Endothelial cell of umbilical vein (primary cell): Measurements from ENCODE around the gene CTU1. TPM values are rescaled to one million over a fixed set of nuclear protein-coding genes. Genes with fewer than 3 reads are reported as not detected.

Experiments used
- BruUV-seq: library from RNA; stranded (reverse); fragments of 400-500 nt; replicated peaks from 2 replicates; lab custom pipeline; 2021; lab: Mats Ljungman, UMichigan
- CTCF ChIA-PET: fragments of 300-600, 350-600 bp; sonication (Branson Sonifier 250); formaldehyde crosslinking; loops from one replicate; lab custom pipeline; 2021; ENCODE audit warnings: antibody characterized with exemption, inconsistent platforms; lab: Charles Lee
- POLR2A ChIA-PET: fragments of 300-600, 350-600 bp; sonication (Branson Sonifier 250); formaldehyde crosslinking; loops from one replicate; lab custom pipeline; 2021; ENCODE audit warnings: antibody characterized with exemption, inconsistent platforms; lab: Charles Lee
- DNase-seq: peaks from one replicate; pipeline ENCODE4 v3.0.0-alpha.2; 2011; ENCODE audit warnings: low read depth, low spot score
- FAIRE-seq: peaks from 2 replicates; lab custom pipeline; 2011; peaks lifted over from hg19 to GRCh38; lab: Jason Lieb, UNC
- H2AFZ ChIP-seq: 2 replicates; pipeline ENCODE4 v1.6.0; 2012; ENCODE audit warnings: low read depth, low read length, control low read depth, inconsistent platforms
- H3K27ac ChIP-seq: 2 replicates; pipeline ENCODE4 v1.5.1; 2011; ENCODE audit warnings: low read depth, mild to moderate bottlenecking, control low read depth, low read length, moderate library complexity; ENCODE audit not compliant: insufficient read depth
- H3K27me3 ChIP-seq, 2 experiments: 2 replicates each; pipeline versions ENCODE4 v1.6.0 to v1.6.1; 2011; ENCODE audit warnings: low read length in 2 of 2, mixed read lengths in 1 of 2; ENCODE audit not compliant: control insufficient read depth in 2 of 2, insufficient read depth in 2 of 2
- H3K36me3 ChIP-seq, 2 experiments: 2 replicates in 1 of 2; 3 replicates in 1 of 2; pipeline ENCODE4 v1.5.1; 2011; ENCODE audit warnings: low read length in 2 of 2, mild to moderate bottlenecking in 1 of 2, moderate library complexity in 1 of 2; ENCODE audit not compliant: control insufficient read depth in 2 of 2, insufficient read depth in 2 of 2; ENCODE audit errors: extremely low read depth in 1 of 2
- H3K4me1 ChIP-seq: 3 replicates; pipeline ENCODE4 v1.5.1; 2011; ENCODE audit warnings: mild to moderate bottlenecking, low read length; ENCODE audit not compliant: control insufficient read depth, insufficient read depth; ENCODE audit errors: extremely low read depth
- H3K4me2 ChIP-seq: 2 replicates; pipeline ENCODE4 v1.6.1; 2011; ENCODE audit warnings: low read length, control low read depth, mixed read lengths; ENCODE audit not compliant: insufficient read depth
- H3K4me3 ChIP-seq, 3 experiments: fragments of 200-600 bp in 1 of 3; sonication (generic), shearing (Covaris generic) in 1 of 3; replicated peaks in 1 of 3; 2 replicates each; pipeline ENCODE4 v1.5.1; 2011 to 2016; ENCODE audit warnings: control low read depth in 3 of 3, low read length in 3 of 3, mild to moderate bottlenecking in 2 of 3, inconsistent platforms in 1 of 3, low read depth in 1 of 3, moderate library complexity in 1 of 3; ENCODE audit not compliant: insufficient read depth in 1 of 3
- H3K79me2 ChIP-seq: 2 replicates; pipeline ENCODE4 v1.6.0; 2012; ENCODE audit warnings: low read length, inconsistent platforms; ENCODE audit not compliant: control insufficient read depth, insufficient read depth
- H3K9ac ChIP-seq: replicated peaks from 2 replicates; pipeline ENCODE3; 2011; ENCODE audit warnings: low read length, control low read depth; ENCODE audit not compliant: insufficient read depth; ENCODE audit errors: extremely low read depth
- H3K9me1 ChIP-seq: replicated peaks from 3 replicates; pipeline ENCODE4 v1.6.0; 2011; ENCODE audit warnings: mild to moderate bottlenecking, low read length; ENCODE audit not compliant: control insufficient read depth, insufficient read depth; ENCODE audit errors: extremely low read depth
- H3K9me3 ChIP-seq: replicated peaks from 2 replicates; pipeline ENCODE4 v1.5.1; 2012; ENCODE audit warnings: low read length, inconsistent platforms; ENCODE audit not compliant: control insufficient read depth, insufficient read depth
- H4K20me1 ChIP-seq: replicated peaks from 2 replicates; pipeline ENCODE3; 2011; ENCODE audit warnings: mild to moderate bottlenecking, low read length; ENCODE audit not compliant: control insufficient read depth, insufficient read depth; ENCODE audit errors: extremely low read depth
- EZH2 ChIP-seq: IDR thresholded peaks from 2 replicates; pipeline ENCODE4 v1.6.1; 2012; ENCODE audit warnings: borderline replicate concordance, low read depth, mild to moderate bottlenecking, moderate library complexity, low read length, inconsistent platforms; ENCODE audit not compliant: severe bottlenecking
- FOS ChIP-seq: IDR thresholded peaks from 2 replicates; pipeline ENCODE4 v1.6.1; 2011; ENCODE audit warnings: mild to moderate bottlenecking, low read length, moderate library complexity, borderline replicate concordance; ENCODE audit not compliant: insufficient read depth
- GATA2 ChIP-seq: IDR thresholded peaks from 2 replicates; pipeline ENCODE4 v1.7.0; 2011; ENCODE audit warnings: low read depth, mild to moderate bottlenecking, moderate library complexity, mixed read lengths, low read length; ENCODE audit not compliant: insufficient read length, insufficient read depth
- JUN ChIP-seq: IDR thresholded peaks from 2 replicates; pipeline ENCODE4 v1.6.1; 2011; ENCODE audit warnings: borderline replicate concordance, low read depth; ENCODE audit not compliant: insufficient read length, insufficient read depth
- MYC ChIP-seq: IDR thresholded peaks from one replicate; pipeline ENCODE4 v1.6.1; 2011; ENCODE audit warnings: mild to moderate bottlenecking, low read depth, low read length
- POLR2A ChIP-seq: IDR thresholded peaks from 2 replicates; pipeline ENCODE4 v1.6.1; 2012; ENCODE audit warnings: low read depth, mild to moderate bottlenecking, control low read depth, low read length
- POLR2AphosphoS5 ChIP-seq: IDR thresholded peaks from 2 replicates; pipeline ENCODE4 v1.6.1; 2012; ENCODE audit warnings: low read depth, mild to moderate bottlenecking, control low read depth, low read length, moderate library complexity; ENCODE audit not compliant: insufficient read depth
- dilution Hi-C: fragments of 300-500 bp; cut with MboI; formaldehyde crosslinking; loops from one replicate; pipeline ENCODE4 v1.15.0; 2019; ENCODE audit warnings: low sequenced_read_pairs; ENCODE audit not compliant: extremely low pct_ligation_motif_present
- intact Hi-C: fragments of 100-400 bp; cut with micrococcal nuclease; formaldehyde crosslinking; loops from one replicate; pipeline ENCODE4 v1.10.0; 2022
- polyA plus RNA-seq, 4 experiments: library from polyadenylated mRNA; depleted of rRNA in 3 of 4; stranded (reverse) in 3 of 4; unstranded in 1 of 4; fragments of >200 nt; gene quantifications; 2 replicates each; pipeline versions ENCODE4 v1.2.1 to v1.2.3, GENCODE V29; 2011 to 2012; ENCODE audit warnings: missing spikeins in 1 of 4
- total RNA-seq: library from RNA; stranded (reverse); gene quantifications from 2 replicates; pipeline ENCODE4 v1.2.3, GENCODE V29; 2021
- TF ChIP-seq, protein P1 (sequence below), 2 donors: IDR thresholded peaks; 1 replicate in 1 of 2; 2 replicates in 1 of 2; pipeline ENCODE4 v1.5.1; 2011; ENCODE audit warnings: low read length in 2 of 2, mild to moderate bottlenecking in 2 of 2, moderate library complexity in 2 of 2, control low read depth in 1 of 2, inconsistent platforms in 1 of 2, low read depth in 1 of 2; ENCODE audit not compliant: insufficient read depth in 1 of 2; ENCODE audit errors: extremely low read depth in 1 of 2
- TF ChIP-seq, protein P2 (sequence below): IDR thresholded peaks from 2 replicates; pipeline ENCODE4 v1.6.1; 2011; ENCODE audit not compliant: insufficient read depth, insufficient read length

Gene CTU1
- total and polyA plus RNA-seq, 2 donors (not counting 3 experiments of a cell fraction or from before 2014, with no cell fraction given), result 6.1 to 8.7 TPM

DNA sequence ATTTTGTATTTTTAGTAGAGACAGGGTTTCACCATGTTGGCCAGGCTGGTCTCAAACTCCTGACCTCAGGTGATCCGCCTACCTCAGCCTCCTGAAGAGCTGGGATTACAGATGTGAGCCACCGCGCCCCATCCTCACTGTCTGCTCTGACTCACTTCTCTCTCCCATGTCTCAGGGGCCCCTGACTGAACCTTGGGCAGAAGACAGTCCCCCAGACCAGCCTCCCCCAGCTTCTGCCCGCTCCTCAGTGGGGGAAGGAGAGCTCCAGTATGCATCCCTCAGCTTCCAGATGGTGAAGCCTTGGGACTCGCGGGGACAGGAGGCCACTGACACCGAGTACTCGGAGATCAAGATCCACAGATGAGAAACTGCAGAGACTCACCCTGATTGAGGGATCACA, 21.5 kb upstream of the CTU1 start:
- FAIRE-seq (no peak), DNase-seq (no peak)
- no peaks in the 10 kb centered on the region for H3K9me1 ChIP-seq
- H3K4me2 ChIP-seq, result no peak overlapping the region
- intact Hi-C loops, result no loop called here
- no peak overlapping the region for H3K9ac ChIP-seq
- H2AFZ ChIP-seq, result no peak overlapping the region
- H3K4me3 ChIP-seq, result no peak overlapping the region
- dilution Hi-C loops, result no loop called here
- H3K4me1 ChIP-seq, result peaks cover 8% of the 10 kb centered on the region
- TF ChIP-seq POLR2A (no peak), GATA2 (no peak), POLR2AphosphoS5 (no peak), EZH2 (no peak), FOS (no peak), MYC (no peak), JUN (no peak)
- TF ChIP-seq, protein P1, sequence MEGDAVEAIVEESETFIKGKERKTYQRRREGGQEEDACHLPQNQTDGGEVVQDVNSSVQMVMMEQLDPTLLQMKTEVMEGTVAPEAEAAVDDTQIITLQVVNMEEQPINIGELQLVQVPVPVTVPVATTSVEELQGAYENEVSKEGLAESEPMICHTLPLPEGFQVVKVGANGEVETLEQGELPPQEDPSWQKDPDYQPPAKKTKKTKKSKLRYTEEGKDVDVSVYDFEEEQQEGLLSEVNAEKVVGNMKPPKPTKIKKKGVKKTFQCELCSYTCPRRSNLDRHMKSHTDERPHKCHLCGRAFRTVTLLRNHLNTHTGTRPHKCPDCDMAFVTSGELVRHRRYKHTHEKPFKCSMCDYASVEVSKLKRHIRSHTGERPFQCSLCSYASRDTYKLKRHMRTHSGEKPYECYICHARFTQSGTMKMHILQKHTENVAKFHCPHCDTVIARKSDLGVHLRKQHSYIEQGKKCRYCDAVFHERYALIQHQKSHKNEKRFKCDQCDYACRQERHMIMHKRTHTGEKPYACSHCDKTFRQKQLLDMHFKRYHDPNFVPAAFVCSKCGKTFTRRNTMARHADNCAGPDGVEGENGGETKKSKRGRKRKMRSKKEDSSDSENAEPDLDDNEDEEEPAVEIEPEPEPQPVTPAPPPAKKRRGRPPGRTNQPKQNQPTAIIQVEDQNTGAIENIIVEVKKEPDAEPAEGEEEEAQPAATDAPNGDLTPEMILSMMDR (IDR thresholded peaks at IDR 0.05; ENCODE audit: extremely low read depth in 1 of 2, insufficient read depth in 1 of 2, low read depth in 1 of 2, low read length in 2 of 2), result no peak
- TF ChIP-seq, protein P2, sequence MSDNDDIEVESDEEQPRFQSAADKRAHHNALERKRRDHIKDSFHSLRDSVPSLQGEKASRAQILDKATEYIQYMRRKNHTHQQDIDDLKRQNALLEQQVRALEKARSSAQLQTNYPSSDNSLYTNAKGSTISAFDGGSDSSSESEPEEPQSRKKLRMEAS, result no peak
- no peaks in the 10 kb centered on the region for H3K79me2 ChIP-seq
- H4K20me1 ChIP-seq, result no peaks in the 10 kb centered on the region
- ChIA-PET POLR2A (no interaction called here), CTCF (no interaction called here)
- no peaks in the 10 kb centered on the region for H3K36me3 ChIP-seq
- no peak overlapping the region for H3K27ac ChIP-seq
- H3K9me3 ChIP-seq, result no peaks in the 10 kb centered on the region
- BruUV-seq, result no TSS peak
- H3K27me3 ChIP-seq, result peaks cover 0 to under 1% of the 10 kb centered on the region in 2 experiments
